Measurements from ENCODE around the gene SCG2.

The SCG2 gene

GRCh38 chr2:223611061-223611460, 8.9 kb upstream of the SCG2 start:
- TF ChIP-seq CTCF (conservative IDR thresholded peaks at IDR 0.05) = no peak
- no peak overlapping the region for H3K27ac ChIP-seq

- H3K27ac ChIP-seq = no peak overlapping the region
- TF ChIP-seq CTCF (conservative IDR thresholded peaks at IDR 0.05) = no peak
These were observed 5.3 kb upstream of the SCG2 start for GRCh38 chr2:223607476-223607875.

GRCh38 chr2:223606946-223607345, 4.8 kb upstream of the SCG2 start:
- TF ChIP-seq CTCF (conservative IDR thresholded peaks at IDR 0.05) = no peak
- no peak overlapping the region for H3K27ac ChIP-seq

GRCh38 chr2:223604231-223604630, 2.1 kb upstream of the SCG2 start:
- no peak for TF ChIP-seq CTCF (conservative IDR thresholded peaks at IDR 0.05)
- H3K27ac ChIP-seq = no peak overlapping the region

- no peak overlapping the region for H3K27ac ChIP-seq
- no peak for TF ChIP-seq CTCF (conservative IDR thresholded peaks at IDR 0.05)
These were observed 811 bp upstream of the SCG2 start for GRCh38 chr2:223602972-223603371.

- TF ChIP-seq CTCF (conservative IDR thresholded peaks at IDR 0.05) = no peak
- no peak overlapping the region for H3K27ac ChIP-seq
These were observed 1.1 kb downstream of the SCG2 start for GRCh38 chr2:223601018-223601417.

GRCh38 chr2:223599640-223600380, 2.4 kb downstream of the SCG2 start:
- TF ChIP-seq CTCF (conservative IDR thresholded peaks at IDR 0.05) = no peak
- H3K27ac ChIP-seq = no peak overlapping the region
